ENCODE data around the gene TECPR2. TPM values are rescaled to one million over a fixed set of nuclear protein-coding genes. Genes with fewer than 3 reads are reported as not detected.

TECPR2 gene
- total RNA-seq, 6 donors from 2014 or later, result 16.3 to 71.2 (median 24.6) TPM

- no peak for TF ChIP-seq POLR2A (IDR thresholded peaks at IDR 0.05)
- TF ChIP-seq EP300 (IDR thresholded peaks at IDR 0.05), result no peak
- TF ChIP-seq CTCF (IDR thresholded peaks at IDR 0.05), result no peak
- no peak for TF ChIP-seq POLR2AphosphoS5 (IDR thresholded peaks at IDR 0.05)
- Histone ChIP-seq H3K9me3 (no peaks in the 10 kb centered on the region), H3K4me3 (no peak overlapping the region), H3K4me1 (no peaks in the 10 kb centered on the region), H3K36me3 (peaks cover 0 to 39% (median 6%) of the 10 kb centered on the region in 4 donors), H3K27ac (no peak overlapping the region), H3K27me3 (no peaks in the 10 kb centered on the region)
- DNase-seq (no peak), ATAC-seq (ENCODE audit: low FRiP score in 2 of 2) (peak in 1 of 2 donors; percentile 19)
Observed at GRCh38 chr14:102408724-102409123, 46.0 kb downstream of the TECPR2 start.

- Histone ChIP-seq H3K27me3 (no peaks in the 10 kb centered on the region), H3K4me3 (no peak overlapping the region), H3K4me1 (no peaks in the 10 kb centered on the region), H3K27ac (no peak overlapping the region), H3K9me3 (no peaks in the 10 kb centered on the region), H3K36me3 (peaks cover 0 to 36% (median 16%) of the 10 kb centered on the region in 4 donors)
- DNase-seq, result no peak
- no peak for ATAC-seq (ENCODE audit: low FRiP score in 2 of 2)
- no peak for TF ChIP-seq POLR2A (IDR thresholded peaks at IDR 0.05)
- TF ChIP-seq POLR2AphosphoS5 (IDR thresholded peaks at IDR 0.05), result no peak
- no peak for TF ChIP-seq EP300 (IDR thresholded peaks at IDR 0.05)
- TF ChIP-seq CTCF (IDR thresholded peaks at IDR 0.05), result no peak
- 90 to 93% methylated on average over 16 of the region's 16 CpGs for WGBS, 2 donors
Observed at GRCh38 chr14:102415671-102416070, 52.9 kb downstream of the TECPR2 start.

GRCh38 chr14:102417001-102417431 lies 54.3 kb downstream of the TECPR2 start:
- WGBS, 2 donors, result 85 to 89% methylated on average over 9 of the region's 9 CpGs
- H3K9me3 ChIP-seq, result no peaks in the 10 kb centered on the region
- no peak overlapping the region for H3K27ac ChIP-seq
- H3K4me3 ChIP-seq, result no peak overlapping the region
- DNase-seq (no peak), ATAC-seq (ENCODE audit: low FRiP score in 2 of 2) (no peak)
- TF ChIP-seq EP300 (IDR thresholded peaks at IDR 0.05) (no peak), POLR2AphosphoS5 (IDR thresholded peaks at IDR 0.05) (no peak), POLR2A (IDR thresholded peaks at IDR 0.05) (no peak), CTCF (IDR thresholded peaks at IDR 0.05) (no peak)
- no peaks in the 10 kb centered on the region for H3K27me3 ChIP-seq
- no peaks in the 10 kb centered on the region for H3K4me1 ChIP-seq
- H3K36me3 ChIP-seq, result peaks cover 0 to 40% (median 16%) of the 10 kb centered on the region in 4 donors

GRCh38 chr14:102417646-102418045 lies 54.9 kb downstream of the TECPR2 start:
- 95 to 97% methylated on average over 10 to 12 of the region's 12 CpGs for WGBS, 2 donors
- DNase-seq, result peak in 1 of 2 donors; percentile 45
- H3K27me3 ChIP-seq, result no peaks in the 10 kb centered on the region
- TF ChIP-seq CTCF (IDR thresholded peaks at IDR 0.05) (no peak), POLR2AphosphoS5 (IDR thresholded peaks at IDR 0.05) (no peak), POLR2A (IDR thresholded peaks at IDR 0.05) (no peak), EP300 (IDR thresholded peaks at IDR 0.05) (no peak)
- H3K4me1 ChIP-seq, result no peaks in the 10 kb centered on the region
- no peak overlapping the region for H3K4me3 ChIP-seq
- H3K27ac ChIP-seq, result no peak overlapping the region
- H3K9me3 ChIP-seq, result no peaks in the 10 kb centered on the region
- H3K36me3 ChIP-seq, result peaks cover 0 to 38% (median 16%) of the 10 kb centered on the region in 4 donors
- ATAC-seq (ENCODE audit: low FRiP score in 2 of 2), result no peak

- no peaks in the 10 kb centered on the region for H3K4me1 ChIP-seq
- no peak overlapping the region for H3K27ac ChIP-seq
- no peak for TF ChIP-seq POLR2AphosphoS5 (IDR thresholded peaks at IDR 0.05)
- DNase-seq, result no peak
- no peak overlapping the region for H3K4me3 ChIP-seq
- WGBS, 2 donors, result 76 to 85% methylated on average over 14 of the region's 14 CpGs
- H3K9me3 ChIP-seq, result no peaks in the 10 kb centered on the region
- no peak for ATAC-seq (ENCODE audit: low FRiP score in 2 of 2)
- H3K27me3 ChIP-seq, result no peaks in the 10 kb centered on the region
- peaks cover 0 to 35% (median 16%) of the 10 kb centered on the region in 4 donors for H3K36me3 ChIP-seq
Observed at GRCh38 chr14:102418169-102418852, 55.6 kb downstream of the TECPR2 start.
